Calu3 (cell line): ENCODE data around the gene KIRREL1. TPM values are rescaled to one million over a fixed set of nuclear protein-coding genes. Genes with fewer than 3 reads are reported as not detected.

Experiments used
- BruUV-seq: library from RNA; stranded (reverse); fragments of 400-500 nt; replicated peaks from 2 replicates; lab custom pipeline; 2021; lab: Mats Ljungman, UMichigan
- CTCF ChIA-PET: fragments of 300-600 bp; sonication (Branson Sonifier 250); formaldehyde crosslinking; loops from one replicate; lab custom pipeline; 2022; ENCODE audit warnings: antibody characterized with exemption; lab: Charles Lee
- DNase-seq: peaks from one replicate; pipeline ENCODE4 v3.0.0; 2022
- H3K27ac Mint-ChIP-seq: one replicate; pipeline ENCODE4 v1.8.0; 2022; ENCODE audit warnings: mixed read lengths; ENCODE audit not compliant: unreplicated experiment
- H3K27me3 Mint-ChIP-seq: one replicate; pipeline ENCODE4 v1.8.0; 2022; ENCODE audit warnings: mixed read lengths; ENCODE audit not compliant: unreplicated experiment
- H3K36me3 Mint-ChIP-seq: one replicate; pipeline ENCODE4 v1.8.0; 2022; ENCODE audit warnings: mild to moderate bottlenecking, moderate library complexity, mixed read lengths; ENCODE audit not compliant: insufficient read depth, unreplicated experiment
- H3K4me1 Mint-ChIP-seq: one replicate; pipeline ENCODE4 v1.8.0; 2022; ENCODE audit warnings: mild to moderate bottlenecking, low read depth, mixed read lengths; ENCODE audit not compliant: unreplicated experiment
- H3K4me3 Mint-ChIP-seq: one replicate; pipeline ENCODE4 v1.8.0; 2022; ENCODE audit warnings: mild to moderate bottlenecking, low read depth, moderate library complexity, mixed read lengths; ENCODE audit not compliant: unreplicated experiment
- H3K9me3 Mint-ChIP-seq: one replicate; pipeline ENCODE4 v1.8.0; 2022; ENCODE audit warnings: low read depth, mixed read lengths; ENCODE audit not compliant: unreplicated experiment
- CTCF ChIP-seq: fragments of 200-600 bp; IDR thresholded peaks from one replicate; pipeline ENCODE4 v1.8.0; 2022; ENCODE audit warnings: antibody characterized with exemption; ENCODE audit not compliant: unreplicated experiment
- intact Hi-C: fragments of 100-400 bp; cut with micrococcal nuclease; formaldehyde crosslinking; loops from one replicate; pipeline ENCODE4 v1.10.0; 2022; ENCODE audit not compliant: unreplicated experiment
- total RNA-seq: library from RNA; stranded (reverse); gene quantifications from 2 replicates; pipeline ENCODE4 v1.2.3, GENCODE V29; 2022

KIRREL1 gene
- total RNA-seq, 1 experiment from 2014 or later: 31.4 TPM

- no peak overlapping the region for H3K27ac Mint-ChIP-seq
- no peak for TF ChIP-seq CTCF
- no peak overlapping the region for H3K4me3 Mint-ChIP-seq
- no peaks in the 10 kb centered on the region for H3K9me3 Mint-ChIP-seq
- intact Hi-C loops: no loop called here
- no TSS peak for BruUV-seq
- H3K4me1 Mint-ChIP-seq: peaks cover 14% of the 10 kb centered on the region
- no peaks in the 10 kb centered on the region for H3K36me3 Mint-ChIP-seq
- H3K27me3 Mint-ChIP-seq: no peaks in the 10 kb centered on the region
- CTCF ChIA-PET: interaction anchor here (0.6 kb wide), 1 partner anchor 90 kb away, joined by 5 read pairs; no protein-coding TSS in a partner anchor
- no peak for DNase-seq
Measured at GRCh38 chr1:158071138-158071537, 77.7 kb downstream of the KIRREL1 start.

DNA sequence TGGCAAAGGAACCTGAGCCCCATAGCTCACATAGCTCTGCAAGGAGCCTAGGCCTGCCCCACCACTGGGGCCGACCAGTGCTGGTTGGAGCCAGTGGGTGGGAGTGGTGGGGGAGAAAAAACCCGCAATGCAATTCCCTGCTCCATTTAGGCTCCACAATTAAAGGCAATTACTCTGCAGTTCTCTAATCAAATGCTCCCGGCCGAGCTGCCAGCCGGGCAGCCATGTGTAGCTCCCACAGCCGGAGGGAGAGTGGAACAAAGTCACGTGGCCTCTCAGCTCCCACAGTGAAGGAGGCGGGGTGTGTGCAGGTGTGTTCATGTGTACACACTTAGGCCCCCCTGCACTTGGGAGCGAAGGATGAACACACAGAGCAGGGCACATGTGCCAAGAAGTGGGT is 81.6 kb downstream of the KIRREL1 start:
- H3K9me3 Mint-ChIP-seq: no peaks in the 10 kb centered on the region
- no peak overlapping the region for H3K4me3 Mint-ChIP-seq
- peaks cover 8% of the 10 kb centered on the region for H3K4me1 Mint-ChIP-seq
- DNase-seq: no peak
- TF ChIP-seq CTCF: no peak
- intact Hi-C loops: no loop called here
- no peaks in the 10 kb centered on the region for H3K36me3 Mint-ChIP-seq
- BruUV-seq: no TSS peak
- no peak overlapping the region for H3K27ac Mint-ChIP-seq
- H3K27me3 Mint-ChIP-seq: no peaks in the 10 kb centered on the region
- CTCF ChIA-PET: interaction anchor here (1.1 kb wide), 2 partner anchors 11 to 85 kb away, joined by 3 to 5 read pairs; no protein-coding TSS in a partner anchor

DNA sequence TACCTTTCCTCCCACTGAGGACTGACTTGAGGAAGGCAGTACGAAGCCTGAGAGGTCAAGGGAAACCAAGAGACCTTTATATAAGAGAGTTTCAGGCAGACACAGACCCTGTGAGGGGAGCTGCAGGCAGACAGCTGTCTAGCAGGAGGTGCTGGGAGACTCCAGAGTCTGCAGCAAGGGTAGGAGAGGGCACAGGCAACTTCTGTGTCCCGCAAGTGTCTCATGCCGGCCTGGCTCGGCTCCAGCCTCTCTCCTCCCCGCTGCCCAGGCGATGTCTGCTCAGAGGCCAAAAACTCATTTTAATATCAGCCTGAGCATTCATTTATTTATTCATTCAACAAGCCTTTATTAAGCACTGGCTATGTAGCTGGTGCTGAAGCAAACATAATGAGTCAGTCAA is 83.0 kb downstream of the KIRREL1 start:
- Mint-ChIP-seq H3K27ac (no peak overlapping the region), H3K4me1 (peaks cover under 1% of the 10 kb centered on the region), H3K27me3 (no peaks in the 10 kb centered on the region), H3K9me3 (no peaks in the 10 kb centered on the region), H3K36me3 (no peaks in the 10 kb centered on the region), H3K4me3 (no peak overlapping the region)
- intact Hi-C loops: no loop called here
- no peak for TF ChIP-seq CTCF
- CTCF ChIA-PET: interaction anchor here (0.7 to 1.1 kb wide), 2 partner anchors 10 to 557 kb away, joined by 3 read pairs; no protein-coding TSS in a partner anchor
- BruUV-seq: no TSS peak
- DNase-seq: no peak

DNA sequence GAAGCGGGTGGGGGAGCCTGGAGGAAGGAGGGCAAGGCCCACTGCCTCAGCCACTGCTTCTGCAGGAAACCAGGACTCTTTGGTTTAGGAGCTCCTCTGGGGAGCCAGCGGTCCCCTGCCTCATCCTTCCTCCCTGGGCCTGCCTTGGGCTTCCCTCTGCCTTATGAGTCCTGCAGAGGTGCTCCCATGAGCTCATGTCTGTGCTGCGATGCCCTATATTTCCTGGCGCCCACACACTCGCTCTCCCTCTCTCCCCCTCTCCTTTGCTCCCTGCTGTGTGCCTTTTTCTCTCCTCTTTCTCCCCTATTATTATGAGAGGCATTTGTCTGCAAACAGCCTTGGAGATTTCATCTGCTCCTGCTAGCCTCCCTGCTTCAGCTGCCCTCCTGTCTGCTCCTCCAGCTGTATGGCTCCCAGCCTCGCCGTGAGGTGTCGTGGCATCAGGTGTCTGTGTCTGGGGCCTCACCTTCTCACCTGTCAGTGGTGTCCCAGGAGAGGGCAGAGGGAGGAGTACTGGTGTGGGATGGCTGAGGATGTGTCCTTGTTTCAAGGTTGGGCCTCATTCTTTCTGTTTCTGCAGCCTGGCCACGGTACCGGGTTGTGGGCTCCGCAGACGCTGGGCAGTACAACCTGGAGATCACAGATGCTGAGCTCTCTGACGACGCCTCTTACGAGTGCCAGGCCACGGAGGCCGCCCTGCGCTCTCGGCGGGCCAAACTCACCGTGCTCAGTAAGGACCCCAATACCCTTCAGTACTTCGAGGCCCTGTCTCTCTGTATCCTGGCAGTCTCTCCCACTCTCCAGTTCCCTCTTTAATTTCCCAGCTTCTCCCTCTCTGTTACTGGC is 84.2 kb downstream of the KIRREL1 start:
- BruUV-seq: no TSS peak
- Mint-ChIP-seq H3K4me1 (no peaks in the 10 kb centered on the region), H3K36me3 (no peaks in the 10 kb centered on the region)

More for the DNA sequence above, 84.2 kb downstream of the KIRREL1 start:
- CTCF ChIA-PET: interaction anchor here (1.1 kb wide), 1 partner anchor 10 kb away, joined by 3 read pairs; no protein-coding TSS in a partner anchor
- no peak for DNase-seq
- intact Hi-C loops: no loop called here
- no peak overlapping the region for H3K27ac Mint-ChIP-seq
- H3K4me3 Mint-ChIP-seq: no peak overlapping the region
- no peaks in the 10 kb centered on the region for H3K27me3 Mint-ChIP-seq
- no peak for TF ChIP-seq CTCF
- H3K9me3 Mint-ChIP-seq: no peaks in the 10 kb centered on the region
